Naive thymus-derived CD8-positive, alpha-beta T cell (primary cell): Measurements from ENCODE around the gene LMOD3. TPM values are rescaled to one million over a fixed set of nuclear protein-coding genes. Genes with fewer than 3 reads are reported as not detected.
A peak's percentile ranks its signal among the peaks of the same experiment; 100 is the strongest.

ENCODE experiments used
- ATAC-seq, 2 donors: fragments of 150-1000 bp; cut with Tn5 transposase in 1 of 2; sonication (Bioruptor Pico), chemical (Tn5 transposase) in 1 of 2; 1 replicate in 1 of 2; 2 replicates in 1 of 2; pipeline ENCODE4 v1.10.0; 2021; ENCODE audit warnings: mild to moderate bottlenecking in 2 of 2, moderate library complexity in 2 of 2
- POLR2A ChIA-PET: fragments of 350-600 bp; sonication (Branson Sonifier 250); formaldehyde crosslinking; loops from one replicate; lab custom pipeline; 2021; ENCODE audit warnings: antibody characterized with exemption; lab: Charles Lee
- DNase-seq, 10 donors: peaks; one replicate each; pipeline versions ENCODE4 v3.0.0 to v3.0.0-alpha.2; 2020 to 2022
- H3K27ac Mint-ChIP-seq, 10 donors: one replicate each; pipeline ENCODE4 v1.8.0; 2020 to 2022; ENCODE audit warnings: mild to moderate bottlenecking in 10 of 10, mixed read lengths in 10 of 10, moderate library complexity in 4 of 10, inconsistent platforms in 1 of 10
- H3K27me3 Mint-ChIP-seq, 5 donors: one replicate each; pipeline ENCODE4 v1.8.0; 2021 to 2022; ENCODE audit warnings: mixed read lengths in 5 of 5
- H3K36me3 Mint-ChIP-seq, 3 donors: one replicate each; pipeline ENCODE4 v1.8.0; 2020 to 2022; ENCODE audit warnings: mixed read lengths in 3 of 3, mild to moderate bottlenecking in 2 of 3, inconsistent platforms in 1 of 3
- H3K4me1 Mint-ChIP-seq, 4 donors: one replicate each; pipeline ENCODE4 v1.8.0; 2021 to 2022; ENCODE audit warnings: mixed read lengths in 4 of 4
- H3K4me3 Mint-ChIP-seq, 10 donors: one replicate each; pipeline ENCODE4 v1.8.0; 2020 to 2022; ENCODE audit warnings: mild to moderate bottlenecking in 10 of 10, mixed read lengths in 10 of 10, moderate library complexity in 6 of 10, inconsistent platforms in 1 of 10
- H3K9me3 Mint-ChIP-seq, 9 donors: one replicate each; pipeline ENCODE4 v1.8.0; 2020 to 2022; ENCODE audit warnings: mixed read lengths in 9 of 9, mild to moderate bottlenecking in 3 of 9, inconsistent platforms in 1 of 9, moderate library complexity in 1 of 9
- polyA plus RNA-seq, 3 donors: library from polyadenylated mRNA; unstranded; fragments of 300-500 nt; fragmentation: Illumina TruSeq; gene quantifications; one replicate each; pipeline ENCODE4 v1.2.3, GENCODE V29; 2021
- total RNA-seq, 8 experiments: library from RNA in 2 of 8; stranded (reverse) in 2 of 8; gene quantifications; one replicate each; pipeline ENCODE4 v1.2.3 and lab custom pipeline; 2021 to 2026

LMOD3 gene
- total and polyA plus RNA-seq, 5 experiments from 2014 or later = 0.06 TPM; not detected in 4

DNA sequence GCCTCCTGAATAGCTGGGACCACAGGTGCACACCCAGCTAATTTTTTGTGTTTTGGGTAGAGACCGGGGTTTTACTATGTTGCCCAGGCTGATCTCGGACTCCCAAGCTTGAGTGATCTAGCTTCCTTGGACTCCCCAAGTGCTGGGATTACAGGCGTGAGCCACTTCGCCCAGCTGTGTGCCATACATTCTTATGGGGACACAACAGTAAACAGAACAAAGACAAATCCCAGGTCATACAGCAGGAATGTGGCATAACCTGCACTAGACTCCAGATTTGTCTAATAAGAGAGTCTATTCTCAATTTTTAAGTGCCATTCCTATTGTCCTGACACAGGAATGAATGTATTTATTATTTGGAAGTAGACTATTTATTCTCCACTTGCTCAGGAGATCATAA is 20.0 kb downstream of the LMOD3 start:
- H3K27ac Mint-ChIP-seq = peak overlapping the region in 9 of 10 donors; percentile 29 to 85 (median 69)
- DNase-seq (no peak), ATAC-seq (no peak)
- no peaks in the 10 kb centered on the region for H3K9me3 Mint-ChIP-seq
- no peak overlapping the region for H3K4me3 Mint-ChIP-seq
- peaks cover 0 to 65% (median 34%) of the 10 kb centered on the region in 3 donors for H3K36me3 Mint-ChIP-seq
- H3K27me3 Mint-ChIP-seq = no peaks in the 10 kb centered on the region
- POLR2A ChIA-PET = interaction anchor here (1.4 kb wide), 1 partner anchor 18 kb away, joined by 6 read pairs; the partner anchor contains the start of gene ARL6IP5
- peaks cover 23 to 59% (median 42%) of the 10 kb centered on the region in 4 donors for H3K4me1 Mint-ChIP-seq

DNA sequence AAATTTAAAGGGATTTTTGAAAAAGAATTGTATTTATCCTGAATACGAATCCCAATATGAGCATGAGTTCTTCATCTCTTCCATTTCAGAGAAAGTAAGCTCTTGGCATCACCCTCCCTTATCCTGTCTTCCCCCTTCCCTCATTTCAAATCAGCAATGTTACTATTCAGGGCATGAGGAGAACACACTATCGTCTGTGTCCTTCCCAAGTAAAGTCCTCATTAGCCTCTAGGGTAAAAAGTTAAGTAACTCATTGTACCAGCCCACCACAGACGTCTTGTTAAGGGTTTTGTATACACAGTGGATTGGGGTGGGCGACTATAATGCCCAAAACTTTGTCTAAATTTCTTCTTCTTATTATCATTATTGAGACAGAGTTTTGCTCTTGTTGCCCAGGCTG is 22.8 kb downstream of the LMOD3 start:
- H3K36me3 Mint-ChIP-seq = peaks cover 0 to 64% (median 34%) of the 10 kb centered on the region in 3 donors
- peak overlapping the region in 9 of 10 donors; percentile 55 to 89 (median 83) for H3K27ac Mint-ChIP-seq
- no peak for DNase-seq
- H3K27me3 Mint-ChIP-seq = no peaks in the 10 kb centered on the region
- POLR2A ChIA-PET = interaction anchor here (1.2 to 1.8 kb wide), 2 partner anchors 9 to 47 kb away, joined by 5 to 8 read pairs; partner anchors contain the start of gene TMF1
- H3K4me1 Mint-ChIP-seq = peaks cover 38 to 80% (median 65%) of the 10 kb centered on the region in 4 donors
- no peak for ATAC-seq
- peak overlapping the region in 4 of 10 donors; percentile 3 to 58 (median 27) for H3K4me3 Mint-ChIP-seq
- no peaks in the 10 kb centered on the region for H3K9me3 Mint-ChIP-seq

GRCh38 chr3:69097407-69098086 is 24.8 kb downstream of the LMOD3 start:
- Mint-ChIP-seq H3K36me3 (peaks cover 0 to 55% (median 19%) of the 10 kb centered on the region in 3 donors), H3K27me3 (no peaks in the 10 kb centered on the region), H3K4me1 (peaks cover 36 to 85% (median 71%) of the 10 kb centered on the region in 4 donors), H3K27ac (peak overlapping the region; percentile 79 to 98 (median 91)), H3K4me3 (peak overlapping the region in 9 of 10 donors; percentile 11 to 64 (median 53)), H3K9me3 (no peaks in the 10 kb centered on the region)
- no peak for DNase-seq
- no peak for ATAC-seq
- POLR2A ChIA-PET = interaction anchor here (1.4 kb wide), 1 partner anchor 11 kb away, joined by 5 read pairs; no protein-coding TSS in a partner anchor

- peaks cover 0 to 48% (median 9%) of the 10 kb centered on the region in 3 donors for H3K36me3 Mint-ChIP-seq
- POLR2A ChIA-PET = interaction anchor here (1.3 to 2.5 kb wide), 2 partner anchors 8 to 12 kb away, joined by 3 to 10 read pairs; partner anchors contain the start of gene ARL6IP5
- DNase-seq = no peak
- H3K27ac Mint-ChIP-seq = peak overlapping the region; percentile 79 to 98 (median 93)
- H3K9me3 Mint-ChIP-seq = no peaks in the 10 kb centered on the region
- peak overlapping the region in 8 of 10 donors; percentile 40 to 93 (median 70) for H3K4me3 Mint-ChIP-seq
- peaks cover 41 to 84% (median 78%) of the 10 kb centered on the region in 4 donors for H3K4me1 Mint-ChIP-seq
- no peak for ATAC-seq
- no peaks in the 10 kb centered on the region for H3K27me3 Mint-ChIP-seq
These were observed 26.1 kb downstream of the LMOD3 start for GRCh38 chr3:69096299-69096698.

DNA sequence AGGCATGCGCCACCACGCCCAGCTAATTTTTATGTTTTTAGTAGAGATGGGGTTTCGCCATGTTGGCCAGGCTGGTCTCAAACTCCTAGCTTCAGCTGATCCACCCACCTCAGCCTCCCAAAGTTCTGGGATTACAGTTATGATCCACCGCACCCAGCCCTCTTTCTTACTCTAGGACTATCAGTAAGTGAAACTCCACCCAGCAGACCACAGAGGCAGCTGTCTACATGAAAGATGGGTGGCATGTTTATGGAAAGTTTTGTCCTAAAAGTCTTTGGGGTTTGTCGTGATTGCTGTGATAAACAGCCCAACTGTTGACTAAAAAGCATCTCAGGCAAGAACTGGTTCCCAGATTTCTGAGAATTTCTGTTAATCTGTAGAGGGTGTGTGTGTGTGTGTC is 26.8 kb downstream of the LMOD3 start:
- Mint-ChIP-seq H3K36me3 (peaks cover 0 to 50% (median 9%) of the 10 kb centered on the region in 3 donors), H3K27ac (peak overlapping the region; percentile 79 to 98 (median 93)), H3K4me1 (peaks cover 44 to 84% (median 82%) of the 10 kb centered on the region in 4 donors), H3K27me3 (no peaks in the 10 kb centered on the region), H3K9me3 (no peaks in the 10 kb centered on the region), H3K4me3 (peak overlapping the region; percentile 21 to 93 (median 76))
- peak in 1 of 2 donors; percentile 31 for ATAC-seq
- DNase-seq = peak in 2 of 10 donors; percentile 15 to 22
- POLR2A ChIA-PET = interaction anchor here (0.7 to 2.5 kb wide), 5 partner anchors 9 to 43 kb away, joined by 3 to 10 read pairs (median 3); partner anchors contain the start of genes ARL6IP5 and TMF1

GRCh38 chr3:69094467-69095205 is 27.8 kb downstream of the LMOD3 start:
- peaks cover 0 to 54% (median 8%) of the 10 kb centered on the region in 3 donors for H3K36me3 Mint-ChIP-seq
- DNase-seq (no peak), ATAC-seq (peak in 1 of 2 donors; percentile 6)
- POLR2A ChIA-PET = interaction anchor here (1.0 to 4.3 kb wide), 4 partner anchors 10 to 42 kb away, joined by 3 to 30 read pairs (median 8); partner anchors contain the start of genes ARL6IP5 and TMF1
- no peaks in the 10 kb centered on the region for H3K27me3 Mint-ChIP-seq
- peak overlapping the region; percentile 41 to 93 (median 75) for H3K4me3 Mint-ChIP-seq
- H3K4me1 Mint-ChIP-seq = peaks cover 44 to 87% (median 85%) of the 10 kb centered on the region in 4 donors
- H3K27ac Mint-ChIP-seq = peak overlapping the region; percentile 89 to 98 (median 97)
- no peaks in the 10 kb centered on the region for H3K9me3 Mint-ChIP-seq

GRCh38 chr3:69092030-69092516 is 30.3 kb downstream of the LMOD3 start:
- H3K4me3 Mint-ChIP-seq = peak overlapping the region; percentile 63 to 93 (median 84)
- no peaks in the 10 kb centered on the region for H3K27me3 Mint-ChIP-seq
- H3K36me3 Mint-ChIP-seq = peaks cover 0 to 48% (median 4%) of the 10 kb centered on the region in 3 donors
- DNase-seq = peak in 5 of 10 donors; percentile 31 to 67 (median 58)
- POLR2A ChIA-PET = interaction anchor here (0.7 to 4.3 kb wide), 9 partner anchors 8 to 1380 kb away, joined by 4 to 30 read pairs (median 7); partner anchors contain the start of genes ARL6IP5, EOGT, TMF1 and UBA3
- ATAC-seq = peak; percentile 68 to 86
- peak overlapping the region; percentile 89 to 98 (median 96) for H3K27ac Mint-ChIP-seq
- H3K9me3 Mint-ChIP-seq = no peaks in the 10 kb centered on the region
- peaks cover 40 to 97% (median 82%) of the 10 kb centered on the region in 4 donors for H3K4me1 Mint-ChIP-seq

- peak in 1 of 2 donors; percentile 4 for ATAC-seq
- POLR2A ChIA-PET = interaction anchor here (0.6 to 4.3 kb wide), 11 partner anchors 7 to 1380 kb away, joined by 3 to 30 read pairs (median 7); partner anchors contain the start of genes ARL6IP5, EOGT, TMF1 and UBA3
- no peak for DNase-seq
- Mint-ChIP-seq H3K27ac (peak overlapping the region; percentile 89 to 98 (median 96)), H3K9me3 (no peaks in the 10 kb centered on the region), H3K4me3 (peak overlapping the region; percentile 63 to 93 (median 84)), H3K36me3 (peaks cover 0 to 44% (median 4%) of the 10 kb centered on the region in 3 donors), H3K4me1 (peaks cover 39 to 92% (median 79%) of the 10 kb centered on the region in 4 donors), H3K27me3 (no peaks in the 10 kb centered on the region)
These were observed 30.9 kb downstream of the LMOD3 start for GRCh38 chr3:69091389-69092029.

GRCh38 chr3:69090021-69090420 is 32.4 kb downstream of the LMOD3 start:
- POLR2A ChIA-PET = interaction anchor here (0.7 to 4.2 kb wide), 6 partner anchors 9 to 50 kb away, joined by 4 to 28 read pairs (median 6); partner anchors contain the start of gene UBA3

DNA sequence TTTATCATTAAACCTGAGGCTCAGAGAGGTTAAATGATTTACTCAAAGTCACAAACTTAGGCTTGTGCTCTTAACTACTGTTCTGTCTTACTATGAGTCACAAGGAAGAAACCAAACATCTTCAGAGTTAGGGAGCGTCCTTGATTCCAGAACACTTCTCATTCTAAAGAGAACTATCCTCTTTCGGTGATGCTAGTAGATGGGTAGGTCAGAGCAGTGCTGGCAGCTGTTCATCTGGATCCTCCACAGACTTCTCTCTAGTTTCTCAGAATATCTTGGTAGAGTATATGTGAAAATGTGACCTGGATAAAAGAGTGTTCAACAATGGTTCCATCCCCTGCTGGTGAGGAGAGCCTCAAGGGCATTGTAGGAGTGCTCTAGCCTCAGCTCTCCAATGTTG is 34.3 kb downstream of the LMOD3 start:
- POLR2A ChIA-PET = interaction anchor here (0.9 to 1.5 kb wide), 2 partner anchors 18 to 36 kb away, joined by 3 to 6 read pairs; partner anchors contain the start of gene TMF1
- Mint-ChIP-seq H3K27me3 (no peaks in the 10 kb centered on the region), H3K4me1 (peaks cover 37 to 82% (median 71%) of the 10 kb centered on the region in 4 donors), H3K36me3 (peaks cover 0 to 22% (median 7%) of the 10 kb centered on the region in 3 donors), H3K9me3 (no peaks in the 10 kb centered on the region), H3K4me3 (peak overlapping the region; percentile 56 to 98 (median 86)), H3K27ac (peak overlapping the region; percentile 85 to 98 (median 90))
- no peak for ATAC-seq
- DNase-seq = no peak

More at GRCh38 chr3:69090021-69090420, 32.4 kb downstream of the LMOD3 start:
- peak overlapping the region; percentile 55 to 98 (median 92) for H3K27ac Mint-ChIP-seq
- H3K4me1 Mint-ChIP-seq = peaks cover 34 to 84% (median 73%) of the 10 kb centered on the region in 4 donors
- H3K27me3 Mint-ChIP-seq = no peaks in the 10 kb centered on the region
- H3K9me3 Mint-ChIP-seq = no peaks in the 10 kb centered on the region
- no peak for DNase-seq
- ATAC-seq = no peak
- H3K36me3 Mint-ChIP-seq = peaks cover 0 to 35% (median 7%) of the 10 kb centered on the region in 3 donors
- peak overlapping the region; percentile 29 to 93 (median 59) for H3K4me3 Mint-ChIP-seq
